ENCODE measurements around the gene MYL7. TPM values are rescaled to one million over a fixed set of nuclear protein-coding genes. Genes with fewer than 3 reads are reported as not detected.

Gene MYL7
- total RNA-seq, 4 donors from 2014 or later: not detected

DNA sequence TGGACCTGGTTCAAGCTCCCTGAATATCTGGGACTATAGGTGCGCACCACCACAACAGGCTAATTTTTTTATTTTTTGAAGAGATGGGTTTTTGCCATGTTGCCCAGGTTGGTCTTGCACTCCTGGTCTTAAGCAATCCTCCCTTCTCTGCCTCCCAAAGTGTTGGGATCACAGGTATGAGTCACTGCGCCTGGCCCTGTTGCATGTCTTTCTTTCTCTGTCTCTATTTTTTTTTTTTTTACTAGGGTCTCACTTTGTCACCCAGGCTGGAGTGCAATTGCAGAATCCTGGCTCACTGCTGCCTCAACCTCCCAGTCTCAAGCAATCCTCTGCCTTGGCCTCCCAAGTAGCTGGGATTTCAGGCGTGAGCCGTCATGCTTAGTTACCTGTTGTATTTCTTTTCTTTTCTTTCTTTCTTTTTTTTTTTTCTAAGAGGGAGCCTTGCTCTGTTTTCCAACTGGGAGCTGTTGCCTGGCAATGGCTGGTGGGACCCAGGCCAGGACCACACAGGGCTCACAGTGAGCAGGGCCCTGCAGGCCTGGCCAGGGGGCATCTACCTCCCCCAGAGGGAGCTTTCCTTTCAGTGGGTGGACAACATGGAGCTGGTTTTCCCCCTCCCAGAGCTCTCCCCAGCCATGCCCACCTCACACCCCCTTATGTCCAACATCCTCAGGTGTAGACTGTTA lies 6.0 kb downstream of the MYL7 start:
- Histone ChIP-seq H3K27me3 (no peaks in the 10 kb centered on the region), H3K9me3 (no peaks in the 10 kb centered on the region), H3K4me3 (no peak overlapping the region), H3K27ac (no peak overlapping the region), H3K36me3 (no peaks in the 10 kb centered on the region), H3K4me1 (no peaks in the 10 kb centered on the region)
- no peak for ATAC-seq
- 90 to 100% methylated on average over 2 to 4 of the region's 4 CpGs for WGBS, 2 donors (ENCODE audit: low coverage in 1 of 2)
- TF ChIP-seq POLR2AphosphoS5 (IDR thresholded peaks at IDR 0.05) (no peak), EP300 (IDR thresholded peaks at IDR 0.05) (no peak), POLR2A (IDR thresholded peaks at IDR 0.05) (no peak)
- TF ChIP-seq, protein P1, sequence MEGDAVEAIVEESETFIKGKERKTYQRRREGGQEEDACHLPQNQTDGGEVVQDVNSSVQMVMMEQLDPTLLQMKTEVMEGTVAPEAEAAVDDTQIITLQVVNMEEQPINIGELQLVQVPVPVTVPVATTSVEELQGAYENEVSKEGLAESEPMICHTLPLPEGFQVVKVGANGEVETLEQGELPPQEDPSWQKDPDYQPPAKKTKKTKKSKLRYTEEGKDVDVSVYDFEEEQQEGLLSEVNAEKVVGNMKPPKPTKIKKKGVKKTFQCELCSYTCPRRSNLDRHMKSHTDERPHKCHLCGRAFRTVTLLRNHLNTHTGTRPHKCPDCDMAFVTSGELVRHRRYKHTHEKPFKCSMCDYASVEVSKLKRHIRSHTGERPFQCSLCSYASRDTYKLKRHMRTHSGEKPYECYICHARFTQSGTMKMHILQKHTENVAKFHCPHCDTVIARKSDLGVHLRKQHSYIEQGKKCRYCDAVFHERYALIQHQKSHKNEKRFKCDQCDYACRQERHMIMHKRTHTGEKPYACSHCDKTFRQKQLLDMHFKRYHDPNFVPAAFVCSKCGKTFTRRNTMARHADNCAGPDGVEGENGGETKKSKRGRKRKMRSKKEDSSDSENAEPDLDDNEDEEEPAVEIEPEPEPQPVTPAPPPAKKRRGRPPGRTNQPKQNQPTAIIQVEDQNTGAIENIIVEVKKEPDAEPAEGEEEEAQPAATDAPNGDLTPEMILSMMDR (IDR thresholded peaks at IDR 0.05): no peak

- 74 to 77% methylated on average over 3 of the region's 3 CpGs for WGBS, 2 donors (ENCODE audit: low coverage in 1 of 2)
- TF ChIP-seq EP300 (IDR thresholded peaks at IDR 0.05): no peak
- TF ChIP-seq POLR2A (IDR thresholded peaks at IDR 0.05): no peak
- TF ChIP-seq, protein P1 (IDR thresholded peaks at IDR 0.05): no peak
- no peak for TF ChIP-seq POLR2AphosphoS5 (IDR thresholded peaks at IDR 0.05)
- H3K4me1 ChIP-seq: no peaks in the 10 kb centered on the region
- no peak for ATAC-seq
- H3K9me3 ChIP-seq: no peaks in the 10 kb centered on the region
- no peak overlapping the region for H3K4me3 ChIP-seq
- no peak overlapping the region for H3K27ac ChIP-seq
- H3K36me3 ChIP-seq: no peaks in the 10 kb centered on the region
- H3K27me3 ChIP-seq: no peaks in the 10 kb centered on the region
Measured at GRCh38 chr7:44133295-44133694, 7.8 kb downstream of the MYL7 start.

- H3K27me3 ChIP-seq: no peaks in the 10 kb centered on the region
- H3K27ac ChIP-seq: no peak overlapping the region
- TF ChIP-seq, protein P1 (IDR thresholded peaks at IDR 0.05): no peak
- no peak for TF ChIP-seq EP300 (IDR thresholded peaks at IDR 0.05)
- no peak for TF ChIP-seq POLR2AphosphoS5 (IDR thresholded peaks at IDR 0.05)
- TF ChIP-seq POLR2A (IDR thresholded peaks at IDR 0.05): no peak
- no peaks in the 10 kb centered on the region for H3K4me1 ChIP-seq
- ATAC-seq: no peak
- no peaks in the 10 kb centered on the region for H3K36me3 ChIP-seq
- no peak overlapping the region for H3K4me3 ChIP-seq
- 63% methylated on average over 2 of the region's 2 CpGs; no CpG with 5 or more reads in 1 of the 2 donors for WGBS, 2 donors (ENCODE audit: low coverage in 1 of 2)
- no peaks in the 10 kb centered on the region for H3K9me3 ChIP-seq
Measured at GRCh38 chr7:44132039-44132438, 9.1 kb downstream of the MYL7 start.

DNA sequence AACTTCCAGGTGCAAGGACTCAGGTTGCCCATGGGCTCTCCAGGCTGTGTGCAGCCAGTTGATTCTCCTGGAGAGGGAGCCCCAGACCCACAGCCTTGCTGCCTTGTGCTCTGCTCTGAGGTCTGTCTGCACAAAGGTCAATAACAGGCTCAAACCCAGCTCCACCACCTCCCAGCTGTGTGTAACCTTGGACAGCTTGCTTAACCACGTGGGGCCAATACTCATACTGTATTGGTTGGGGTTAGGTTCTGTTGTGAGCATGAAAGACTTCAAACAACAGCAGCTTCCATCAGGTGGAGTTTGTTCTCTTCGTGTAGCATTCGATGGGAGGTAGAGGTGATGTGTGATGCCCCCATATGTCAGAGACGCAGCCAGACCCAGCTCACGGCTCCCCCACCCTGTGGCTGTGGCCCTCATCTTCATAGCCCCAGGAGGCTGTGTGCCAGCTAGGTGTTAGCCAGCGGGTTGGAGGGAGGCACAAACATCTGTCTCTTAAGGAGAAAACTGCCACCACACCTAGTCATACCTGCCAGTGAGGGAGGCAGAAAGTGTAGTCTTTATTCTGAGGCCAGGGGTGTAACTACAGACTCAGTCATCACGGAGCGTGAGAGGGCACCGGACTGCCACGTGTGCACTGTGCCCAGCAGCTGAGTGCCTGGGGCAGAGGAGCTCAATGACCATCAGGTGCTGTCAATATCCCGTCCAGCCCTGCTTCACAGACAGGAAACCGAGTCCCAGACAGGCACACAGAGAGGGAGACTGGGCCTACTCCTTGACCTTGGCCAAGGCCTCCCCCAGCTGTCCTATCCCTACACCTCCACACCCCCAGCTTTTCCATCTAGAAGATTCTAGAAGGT lies 9.7 kb downstream of the MYL7 start:
- TF ChIP-seq POLR2AphosphoS5 (IDR thresholded peaks at IDR 0.05): no peak
- no peak for TF ChIP-seq EP300 (IDR thresholded peaks at IDR 0.05)
- TF ChIP-seq POLR2A (IDR thresholded peaks at IDR 0.05): no peak
- H3K36me3 ChIP-seq: no peaks in the 10 kb centered on the region
- H3K27ac ChIP-seq: no peak overlapping the region
- no peaks in the 10 kb centered on the region for H3K9me3 ChIP-seq
- no peak overlapping the region for H3K4me3 ChIP-seq
- 20% methylated on average over 1 of the region's 12 CpGs; no CpG with 5 or more reads in 1 of the 2 donors for WGBS, 2 donors (ENCODE audit: low coverage in 1 of 2)
- no peaks in the 10 kb centered on the region for H3K4me1 ChIP-seq
- peak; percentile 10 for ATAC-seq
- no peaks in the 10 kb centered on the region for H3K27me3 ChIP-seq

DNA sequence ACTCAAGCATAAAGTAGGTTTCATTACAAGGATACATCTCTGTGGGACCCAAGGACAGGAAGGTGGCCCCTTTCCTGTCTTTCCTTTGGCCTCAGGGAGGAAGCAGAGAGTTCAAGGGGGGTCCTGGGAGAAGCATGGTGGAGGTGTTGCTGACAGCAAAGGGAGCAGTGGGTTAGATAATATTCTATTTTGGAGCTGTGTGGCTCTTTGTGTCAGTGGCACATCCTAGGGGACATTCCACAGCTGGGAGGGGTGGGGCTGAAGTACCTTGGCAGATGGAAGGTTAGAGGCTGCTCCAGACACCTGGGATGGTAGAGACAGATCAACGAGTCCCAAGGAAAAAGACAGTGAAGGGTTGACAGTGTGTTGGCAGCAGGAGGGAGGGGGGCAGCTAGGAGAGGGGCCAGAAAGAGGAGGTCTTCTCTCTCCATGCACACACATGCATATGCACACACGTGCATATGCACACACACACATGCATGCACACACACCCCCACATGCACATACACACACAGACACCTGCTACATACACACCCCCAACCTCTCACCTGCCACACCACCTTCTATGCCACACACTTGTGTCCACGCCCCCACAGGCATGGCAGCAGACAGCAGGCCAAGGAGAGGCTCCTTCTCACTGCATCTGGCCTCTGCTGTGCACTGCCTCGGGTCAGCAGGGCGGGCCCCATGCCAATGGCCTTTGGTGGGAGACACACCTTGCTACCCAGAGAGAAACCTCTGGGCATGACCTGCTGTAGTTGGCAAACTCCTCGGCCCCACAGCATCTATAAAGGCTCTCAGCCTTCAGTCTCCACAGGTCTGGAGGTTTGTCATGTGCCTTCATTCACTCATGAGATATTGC lies 12.2 kb downstream of the MYL7 start:
- Histone ChIP-seq H3K27ac (no peak overlapping the region), H3K4me3 (no peak overlapping the region), H3K27me3 (no peaks in the 10 kb centered on the region), H3K4me1 (peaks cover 0 to 7% (median 0%) of the 10 kb centered on the region in 3 donors), H3K36me3 (no peaks in the 10 kb centered on the region), H3K9me3 (no peaks in the 10 kb centered on the region)
- TF ChIP-seq, protein P1 (IDR thresholded peaks at IDR 0.05): no peak
- no peak for TF ChIP-seq EP300 (IDR thresholded peaks at IDR 0.05)
- WGBS, 2 donors (ENCODE audit: low coverage in 1 of 2): 20 to 67% methylated on average over 1 of the region's 6 CpGs
- ATAC-seq: no peak

All from gastroesophageal sphincter (tissue), 4 donors.